ENCODE measurements around the gene CSNK1G2.
"Not testable (repeated sequence)": the region's sequence is repeated elsewhere in the genome, so short reads cannot be mapped to it uniquely, and the experiment has no call there.

The CSNK1G2 gene

DNA sequence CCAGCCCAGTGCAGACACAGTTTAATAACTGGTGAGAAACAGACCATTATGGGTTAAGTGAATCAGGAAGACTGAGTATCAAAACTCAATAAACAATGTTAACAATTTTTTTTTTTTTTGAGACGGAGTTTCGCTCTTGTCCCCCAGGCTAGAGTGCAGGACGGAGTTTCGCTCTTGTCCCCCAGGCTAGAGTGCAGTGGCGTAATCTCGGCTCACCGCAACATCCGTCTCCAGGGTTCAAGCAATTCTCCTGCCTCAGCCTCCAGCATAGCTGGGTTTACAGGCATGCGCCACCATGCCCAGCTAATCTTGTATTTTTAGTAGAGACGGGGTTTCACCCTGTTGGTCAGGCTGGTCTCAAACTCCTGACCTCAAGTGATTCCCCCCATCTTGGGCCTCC is 47.5 kb downstream of the CSNK1G2 start:
- not testable (repeated sequence) for DNase-seq (ENCODE audit: low read depth in 2 of 2)

DNA sequence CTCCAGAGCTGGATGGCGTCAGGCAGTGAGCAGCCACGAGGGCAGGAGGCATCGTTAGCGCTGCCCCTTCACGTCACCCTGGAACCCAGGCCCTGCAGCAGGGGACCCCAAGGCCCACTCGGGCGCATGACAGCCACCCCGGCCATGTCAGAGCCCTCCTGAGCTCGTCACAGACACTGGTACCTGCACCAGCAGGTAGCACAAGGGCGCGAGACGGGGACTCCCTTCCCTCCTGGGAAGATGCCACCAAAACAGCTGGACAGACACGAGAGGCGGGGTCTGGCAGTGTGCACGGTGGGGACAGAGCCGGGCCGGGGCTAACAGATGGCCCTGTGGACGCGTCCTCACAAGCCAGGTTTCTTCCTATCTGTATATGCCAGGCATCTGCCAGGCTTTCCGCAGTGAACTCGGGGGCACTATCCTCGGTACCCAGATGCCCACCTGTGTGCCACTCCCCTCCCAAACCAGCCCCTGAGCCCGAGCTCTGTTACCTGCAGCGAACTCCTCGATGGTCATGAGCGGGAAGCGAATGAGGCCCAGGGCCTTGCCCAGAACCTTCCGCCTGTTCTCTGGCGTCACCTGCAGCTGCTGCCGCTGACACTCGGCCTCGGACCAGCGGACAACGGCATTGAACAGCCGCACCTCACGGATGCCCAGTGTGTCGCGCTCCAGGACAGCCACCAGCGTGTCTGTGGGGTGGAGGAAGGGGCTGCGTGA is 48.7 kb downstream of the CSNK1G2 start:
- no peak for DNase-seq (ENCODE audit: low read depth in 2 of 2)

DNA sequence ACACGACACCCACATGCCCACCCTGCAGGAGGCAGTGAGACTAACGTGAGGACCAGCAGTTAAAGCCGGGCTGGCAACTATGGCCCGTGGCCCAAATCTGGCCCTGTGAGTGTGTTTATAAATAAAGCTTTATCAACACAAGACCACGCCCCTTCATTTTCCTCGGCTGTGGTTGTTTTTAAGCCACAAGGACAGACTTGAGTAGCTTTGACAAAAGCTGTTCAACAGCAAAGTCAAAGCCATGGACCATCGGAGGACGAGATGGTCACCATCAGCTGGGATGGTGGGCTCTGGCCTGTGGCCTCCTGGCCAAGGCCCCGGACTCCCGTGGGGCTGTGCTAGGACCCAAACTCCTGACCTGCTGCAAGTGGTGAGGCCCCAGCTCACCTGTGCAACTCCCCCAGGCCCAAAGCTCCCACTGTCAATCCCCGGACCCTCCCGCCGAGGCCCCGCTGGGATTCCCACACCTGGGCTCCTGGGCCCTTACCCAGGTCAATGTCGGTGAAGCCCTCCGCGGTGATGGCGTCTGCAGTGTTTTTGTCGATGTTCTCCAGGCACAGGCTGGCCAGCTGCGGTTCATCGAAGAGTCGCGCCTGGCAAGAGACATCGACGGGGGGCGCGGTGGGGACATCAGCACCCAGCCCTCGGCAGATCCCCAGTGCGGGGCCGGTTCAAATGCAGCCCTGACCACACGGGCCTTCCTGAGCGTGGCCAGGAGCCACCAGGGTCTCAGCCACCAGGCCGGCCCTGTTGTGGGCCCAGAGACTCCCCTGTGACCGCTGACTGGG is 49.5 kb downstream of the CSNK1G2 start:
- DNase-seq (ENCODE audit: low read depth in 2 of 2): no peak

DNA sequence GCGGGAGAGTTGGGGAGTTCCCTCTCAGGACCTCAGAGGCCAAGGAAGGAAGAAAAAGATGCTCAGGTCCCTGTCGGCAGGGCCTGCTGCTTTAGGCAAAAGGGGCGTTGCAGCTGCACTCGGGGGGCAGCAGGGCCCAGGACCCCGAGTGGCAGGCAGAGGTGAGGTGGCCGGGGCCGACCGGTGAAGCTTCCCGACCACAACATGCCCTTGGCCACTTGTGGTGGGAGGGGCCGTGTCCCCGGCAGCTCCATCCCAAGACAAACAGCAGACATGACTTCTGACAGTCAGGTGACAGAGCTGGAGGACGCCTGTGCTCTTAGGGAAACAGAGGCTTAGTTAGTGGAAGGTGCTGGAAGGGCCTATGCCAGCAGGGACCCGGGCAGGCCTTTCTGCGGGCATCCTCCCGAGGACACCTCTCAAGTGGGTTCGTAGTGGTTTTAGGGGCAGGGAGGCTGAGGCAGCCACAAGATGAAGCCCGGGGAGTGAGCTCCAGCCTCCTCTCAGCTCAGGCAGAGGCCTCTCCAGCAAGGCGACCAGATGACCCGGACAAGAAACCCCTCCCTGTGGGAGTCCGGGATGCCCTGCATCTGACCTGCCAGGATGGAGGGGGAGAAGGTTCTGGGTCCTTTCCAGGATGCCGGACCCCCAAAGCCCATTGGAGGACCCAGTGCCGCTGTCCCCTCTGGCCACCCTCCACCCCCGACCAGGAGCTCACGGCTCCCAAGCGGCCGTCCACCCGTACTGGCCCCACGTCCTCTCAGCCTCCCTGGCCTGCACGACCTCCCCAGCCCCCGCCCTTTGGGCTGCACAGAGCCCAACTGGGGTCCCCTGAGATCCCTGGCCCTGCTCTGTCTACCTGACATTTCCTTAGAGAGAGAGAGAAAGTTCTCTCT is 50.3 kb downstream of the CSNK1G2 start:
- no peak for DNase-seq (ENCODE audit: low read depth in 2 of 2)

DNA sequence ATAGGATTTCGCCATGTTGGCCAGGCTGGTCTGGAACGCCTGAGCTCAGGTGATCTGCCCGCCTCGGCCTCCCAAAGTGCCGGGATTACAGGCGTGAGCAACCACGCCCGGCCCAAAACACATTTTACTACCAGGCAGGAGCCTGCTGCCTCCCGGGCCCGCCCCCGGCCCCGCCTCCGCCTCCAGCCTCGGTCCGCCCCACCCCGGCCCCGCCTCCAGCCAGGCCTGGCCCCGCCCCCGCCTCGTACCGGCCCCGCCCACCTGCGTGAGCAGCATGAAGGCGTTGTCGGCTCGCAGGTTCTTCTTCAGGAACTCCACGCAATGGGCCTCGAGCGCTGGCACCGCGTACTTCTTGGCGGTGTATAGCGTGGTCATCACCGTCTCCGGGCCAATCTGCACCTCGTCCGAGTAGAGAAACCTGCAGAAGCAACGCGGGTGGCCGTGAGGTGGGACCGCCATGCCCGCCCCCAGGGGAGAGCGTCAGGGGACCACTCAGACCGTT is 51.8 kb downstream of the CSNK1G2 start:
- DNase-seq (ENCODE audit: low read depth in 2 of 2): peak in 1 of 2 donors; percentile 24

DNA sequence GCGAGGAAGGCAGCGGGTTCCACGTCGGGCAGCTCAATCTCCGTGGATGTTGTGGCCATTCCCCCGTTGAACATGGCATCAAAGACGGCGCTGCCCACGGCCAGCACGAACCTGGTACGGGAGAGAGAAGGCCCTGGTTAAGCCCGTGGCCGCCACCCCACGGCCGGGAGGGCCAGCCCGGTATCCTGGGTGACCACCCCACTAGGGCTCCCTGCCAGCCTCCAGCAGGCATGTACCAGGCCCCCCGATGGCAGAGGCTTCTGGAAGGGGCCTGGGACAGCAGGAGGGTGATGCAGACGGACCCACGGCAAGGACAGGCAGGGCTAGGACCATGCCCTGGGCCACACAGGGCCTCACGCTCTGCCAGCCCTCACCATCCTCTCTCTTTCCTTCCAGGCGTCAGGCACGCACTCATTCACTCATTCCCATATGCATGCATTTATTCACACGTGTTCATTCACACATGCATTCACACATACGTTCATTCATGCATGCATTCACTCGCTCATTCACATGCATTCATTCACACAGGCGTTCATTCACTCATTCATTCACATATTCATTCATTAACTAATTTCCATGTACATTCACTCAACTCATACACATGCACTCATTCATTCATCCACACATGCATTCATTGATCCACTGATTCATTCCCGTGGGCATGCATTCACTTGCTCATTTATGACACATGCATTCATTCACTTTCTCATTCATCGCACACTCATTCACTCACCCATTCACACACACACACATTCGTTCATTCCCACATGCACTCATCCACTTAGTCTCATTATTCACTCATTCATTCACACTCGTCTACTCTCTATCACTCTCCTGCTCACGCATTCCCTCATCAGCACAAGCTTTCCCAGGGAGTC is 56.6 kb downstream of the CSNK1G2 start:
- DNase-seq (ENCODE audit: low read depth in 2 of 2): no peak

DNA sequence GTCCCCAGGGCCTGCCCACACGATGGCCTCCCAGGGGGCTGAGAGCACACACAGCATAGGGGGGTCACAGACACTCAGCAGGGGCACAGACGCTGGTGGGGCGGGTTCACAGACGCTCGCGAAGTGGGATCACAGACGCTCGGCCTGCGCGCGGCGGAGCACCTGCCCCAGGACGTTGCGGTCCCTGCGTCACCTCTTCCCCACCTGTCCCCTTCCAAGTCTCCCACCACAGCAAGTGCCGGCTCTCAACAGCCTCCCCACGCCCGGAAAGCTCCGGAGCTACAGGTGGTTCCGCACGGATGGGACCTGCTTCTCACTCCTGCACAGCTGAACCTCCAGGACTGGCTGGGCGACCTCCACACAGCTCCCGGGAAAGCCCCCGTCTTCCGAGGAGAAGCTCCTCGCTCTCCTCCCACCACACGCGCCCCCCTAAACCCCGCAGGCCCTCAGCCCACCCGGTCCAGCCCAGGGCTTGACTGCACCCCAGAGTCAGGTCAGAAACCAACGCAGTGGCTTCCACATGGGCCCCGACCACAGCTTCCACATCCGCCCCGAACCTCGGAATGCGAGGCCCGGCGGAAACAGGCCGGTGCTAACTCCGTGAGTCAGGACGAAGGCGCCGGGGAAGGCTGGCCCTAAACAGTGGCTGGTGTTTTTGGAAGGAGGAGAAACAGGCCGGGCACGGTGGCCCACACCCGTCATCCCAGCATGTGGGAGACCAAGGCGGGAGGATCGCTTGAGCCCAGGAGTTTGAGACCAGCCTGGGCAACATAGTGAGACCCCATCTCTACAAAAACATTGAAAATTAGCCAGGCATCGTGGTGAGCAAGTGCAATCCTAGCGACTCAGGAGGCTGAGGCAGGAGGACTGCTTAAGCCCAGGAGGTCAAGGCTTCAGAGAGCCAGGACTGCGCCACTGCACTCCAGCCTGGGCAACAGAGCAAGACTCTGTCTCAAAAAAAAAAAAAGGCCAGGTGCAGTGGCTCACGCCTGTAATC is 58.0 kb downstream of the CSNK1G2 start:
- DNase-seq (ENCODE audit: low read depth in 2 of 2): no peak

DNA sequence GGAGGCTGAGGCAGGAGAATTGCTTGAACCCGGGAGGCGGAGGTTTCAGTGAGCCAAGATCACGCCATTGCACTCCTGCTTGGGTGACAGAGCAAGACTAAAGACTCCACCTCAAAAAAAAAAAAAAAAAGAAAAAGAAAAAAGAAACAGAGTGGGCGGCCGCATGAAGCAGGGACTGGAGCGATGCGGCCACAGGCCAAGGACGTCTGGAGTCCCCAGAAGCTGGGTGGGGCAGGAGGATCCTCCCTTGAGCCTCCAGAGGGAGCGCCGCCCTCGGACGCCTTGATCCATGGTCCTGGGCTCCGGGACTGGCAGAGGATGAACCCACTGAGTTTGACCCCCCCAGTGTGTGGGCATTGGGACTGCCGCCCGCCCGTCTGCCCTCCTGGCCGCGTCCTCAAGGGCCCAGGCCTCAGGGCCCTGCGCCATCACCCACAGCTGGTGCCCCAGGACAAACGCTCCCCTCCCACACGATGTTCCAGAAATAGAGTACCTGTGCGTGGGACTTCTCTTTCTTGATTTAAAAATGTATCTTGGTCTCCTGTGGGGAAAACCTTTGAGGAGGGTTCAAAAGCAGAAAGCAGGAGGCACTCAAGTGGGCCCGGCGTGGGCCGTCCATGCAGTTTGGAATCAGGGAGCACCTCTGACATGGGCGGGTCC is 59.0 kb downstream of the CSNK1G2 start:
- DNase-seq (ENCODE audit: low read depth in 2 of 2): no peak

DNA sequence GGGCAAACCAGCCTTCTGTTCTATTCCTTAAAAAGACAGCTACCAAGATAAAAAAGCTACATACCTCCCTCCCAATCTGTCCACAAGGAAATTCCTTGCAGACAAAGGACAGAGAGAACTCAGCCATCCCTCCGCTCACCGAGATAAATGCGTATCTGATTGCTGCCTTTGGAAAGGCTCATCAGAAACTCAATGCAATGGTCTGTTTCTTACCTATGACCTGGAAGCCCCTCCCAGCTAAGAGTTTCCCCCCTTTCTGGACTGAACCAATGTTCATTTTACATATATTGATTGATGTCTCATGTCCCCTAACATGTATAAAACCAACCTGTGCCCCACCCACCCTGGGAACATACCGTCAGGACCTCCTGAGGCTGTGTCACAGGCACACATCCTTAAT is 62.9 kb downstream of the CSNK1G2 start:
- no peak for DNase-seq (ENCODE audit: low read depth in 2 of 2)

DNA sequence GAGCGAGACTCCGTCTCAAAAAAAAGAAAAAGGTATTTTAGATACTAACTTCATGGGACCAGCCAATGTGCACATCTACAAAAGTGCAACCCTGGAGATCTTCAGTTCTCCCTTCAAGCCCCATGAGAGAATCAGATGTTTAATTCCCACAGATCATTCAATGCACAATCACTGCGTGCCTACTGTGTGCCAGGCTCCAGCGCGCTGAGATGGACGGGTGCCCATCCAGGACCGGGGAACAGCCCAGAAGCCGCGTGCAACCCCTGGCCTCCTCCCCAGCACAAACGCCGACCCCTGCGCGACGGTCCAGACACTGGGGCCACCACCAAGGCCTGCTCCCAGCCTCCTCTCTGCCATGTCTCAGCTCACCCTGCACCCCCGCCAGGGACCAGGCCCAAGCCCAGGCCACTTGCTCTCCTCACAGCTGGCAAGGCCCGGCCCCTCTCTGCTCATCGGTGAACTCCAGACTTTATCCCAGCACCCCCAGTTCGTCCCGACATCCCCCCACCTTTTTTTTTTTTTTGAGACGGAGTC is 69.2 kb downstream of the CSNK1G2 start:
- DNase-seq (ENCODE audit: low read depth in 2 of 2): no peak

DNA sequence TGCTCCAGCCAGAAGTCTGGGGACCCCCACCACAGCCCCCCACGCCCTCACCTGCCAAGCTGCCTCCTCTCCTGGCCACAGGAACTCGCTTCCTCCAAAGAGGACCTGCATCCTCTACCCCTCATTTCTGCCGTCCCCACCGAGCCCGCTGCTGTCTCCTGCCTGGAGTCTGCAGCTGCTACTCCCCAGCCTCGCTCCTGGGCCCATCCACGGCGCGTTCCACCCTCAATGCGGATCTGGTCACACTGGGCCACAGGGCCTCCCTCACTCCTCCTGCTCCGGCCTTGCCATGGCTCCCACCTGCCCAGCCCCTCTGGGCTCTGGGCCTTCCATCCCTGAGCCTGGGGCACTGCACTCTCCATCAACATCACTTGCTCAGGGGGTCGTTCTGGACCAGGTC is 70.2 kb downstream of the CSNK1G2 start:
- DNase-seq (ENCODE audit: low read depth in 2 of 2): no peak

DNA sequence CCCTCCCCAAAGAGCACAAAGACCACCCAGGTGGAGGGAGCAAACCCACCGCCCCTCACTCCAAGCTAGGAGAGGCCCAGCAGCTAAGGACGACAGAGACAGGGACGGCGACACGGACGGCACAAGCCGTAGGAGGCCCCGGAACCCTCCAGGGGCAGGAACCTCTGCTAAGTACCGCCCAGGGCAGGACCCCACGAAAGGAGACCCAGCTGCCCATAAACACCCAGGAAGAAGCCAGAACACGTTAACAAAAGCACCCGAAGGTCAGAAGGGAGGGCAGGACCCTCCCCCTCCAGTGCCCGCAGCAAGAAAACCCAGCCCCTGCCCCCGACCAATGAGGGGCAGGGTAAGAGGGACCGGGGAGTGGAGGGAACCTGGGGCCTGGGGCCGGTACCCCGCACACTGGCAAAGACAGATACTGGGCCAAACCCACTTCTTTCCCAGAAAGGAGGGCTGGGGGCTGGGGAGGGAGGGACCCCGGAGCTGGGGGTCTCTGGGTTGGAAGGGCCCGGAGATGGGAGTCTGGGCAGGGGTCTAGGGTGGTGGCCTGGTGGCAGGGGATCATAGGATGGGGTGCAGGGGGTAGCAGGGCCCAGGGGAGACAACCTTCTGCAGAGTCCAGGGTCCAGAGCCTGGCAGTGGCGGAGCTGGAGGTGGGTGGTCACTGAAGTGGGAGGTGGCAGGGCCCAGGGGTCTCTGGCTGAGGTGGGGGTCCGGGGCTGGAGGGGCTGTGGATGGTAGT is 72.1 kb downstream of the CSNK1G2 start:
- no peak for DNase-seq (ENCODE audit: low read depth in 2 of 2)

DNA sequence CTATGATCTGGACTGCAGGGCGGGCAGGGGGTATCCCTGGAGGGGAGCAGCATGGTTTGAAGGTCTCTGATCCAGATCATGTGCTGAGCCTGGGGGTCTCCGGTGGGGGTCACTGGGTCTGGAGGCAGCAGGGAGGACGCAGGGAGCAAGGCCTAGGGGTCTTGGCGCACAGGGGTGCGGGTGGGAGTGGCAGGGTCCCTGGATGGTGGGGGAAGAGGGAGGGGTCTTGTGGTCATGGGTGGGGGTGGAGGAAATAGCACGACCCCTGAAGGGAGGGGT is 72.7 kb downstream of the CSNK1G2 start:
- no peak for DNase-seq (ENCODE audit: low read depth in 2 of 2)

DNA sequence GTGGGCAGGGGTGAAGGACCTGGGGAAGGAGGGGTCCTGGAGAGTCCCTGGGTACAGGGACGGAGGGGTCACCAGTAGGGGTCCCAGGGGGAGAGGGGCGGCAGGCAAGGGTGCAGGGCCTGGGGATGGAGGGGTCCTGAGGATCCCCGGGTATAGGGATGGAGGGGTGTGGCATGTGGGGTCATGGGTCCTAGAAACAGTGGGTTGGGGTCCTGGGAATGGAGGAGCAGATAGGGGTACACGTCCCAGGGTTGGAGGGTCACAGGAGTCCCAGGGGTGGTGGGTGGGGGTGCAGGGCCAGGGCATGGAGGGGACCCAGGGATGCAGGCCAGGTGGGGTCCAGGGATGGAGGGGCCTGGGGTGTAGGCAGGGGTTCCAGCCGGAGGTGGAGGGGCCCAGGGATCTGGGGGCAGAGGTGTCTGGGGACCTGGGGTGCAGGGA is 73.2 kb downstream of the CSNK1G2 start:
- no peak for DNase-seq (ENCODE audit: low read depth in 2 of 2)

DNA sequence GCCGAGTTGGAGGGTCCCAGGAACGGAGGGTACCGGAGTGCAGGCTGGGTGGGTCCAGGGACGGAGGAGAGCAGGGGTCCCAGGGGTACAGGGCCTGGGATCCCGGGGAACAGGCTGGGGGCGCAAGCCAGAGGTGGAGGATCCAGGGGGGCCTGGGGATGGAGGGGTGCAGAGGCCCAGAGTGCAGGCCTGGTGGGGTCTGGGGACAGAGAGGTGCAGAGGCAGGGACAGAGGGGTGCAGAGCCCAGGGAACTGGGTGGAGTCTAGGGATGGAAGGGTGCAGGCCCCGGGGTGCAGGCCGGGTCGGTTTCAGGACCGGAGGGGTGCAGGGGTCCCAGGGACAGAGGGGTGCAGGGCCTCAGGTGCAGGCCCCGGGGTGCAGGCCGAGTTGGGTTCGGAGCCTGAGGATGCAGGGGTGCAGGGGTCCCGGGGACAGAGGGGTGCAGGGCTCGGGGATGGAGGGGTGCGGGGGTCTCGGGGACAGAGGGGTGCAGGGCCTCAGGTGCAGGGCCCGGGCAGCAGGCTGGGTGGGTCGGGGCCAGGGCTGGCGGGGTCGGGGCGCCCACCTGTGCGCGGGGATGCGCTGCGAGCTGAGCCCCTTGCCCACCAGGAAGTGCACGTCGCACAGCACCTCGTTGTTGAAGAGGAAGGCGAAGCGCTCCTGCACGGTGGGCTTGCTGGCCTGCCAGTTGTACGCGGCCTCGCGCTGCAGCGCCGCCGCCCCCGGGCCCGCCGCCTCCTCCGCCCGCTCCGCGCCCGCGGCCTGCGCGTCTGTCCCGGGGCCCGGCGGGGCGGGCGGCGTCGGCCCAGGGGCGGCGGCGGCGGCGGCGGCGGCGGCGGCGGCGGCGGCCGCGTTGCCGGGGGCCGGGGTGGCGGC is 74.0 kb downstream of the CSNK1G2 start:
- DNase-seq (ENCODE audit: low read depth in 2 of 2): no peak

DNA sequence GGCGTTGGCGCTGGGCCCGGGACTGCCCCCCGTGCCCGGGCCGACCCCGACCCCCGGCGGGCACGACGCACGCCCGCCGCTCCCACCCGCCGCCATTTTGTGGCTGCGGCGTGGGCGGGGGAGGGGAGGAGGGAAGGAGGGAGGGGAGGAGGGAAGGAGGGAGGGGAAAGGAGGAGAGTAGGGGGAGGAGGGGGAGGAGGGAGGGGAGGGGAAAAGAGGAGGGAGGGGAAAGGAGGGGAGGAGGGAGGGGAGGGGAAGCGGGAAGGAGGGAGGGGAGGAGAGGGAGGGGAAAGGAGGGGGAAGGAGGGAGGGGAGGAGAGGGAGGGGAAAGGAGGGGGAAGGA is 74.6 kb downstream of the CSNK1G2 start, which contains the start of gene BTBD2:
TSS of gene BTBD2 (minus strand) at position 107 of the 343 bp plus-strand sequence. CDS start at position 96, 11 bp downstream.
- peak; percentile 46 to 53 for DNase-seq (ENCODE audit: low read depth in 2 of 2)

DNA sequence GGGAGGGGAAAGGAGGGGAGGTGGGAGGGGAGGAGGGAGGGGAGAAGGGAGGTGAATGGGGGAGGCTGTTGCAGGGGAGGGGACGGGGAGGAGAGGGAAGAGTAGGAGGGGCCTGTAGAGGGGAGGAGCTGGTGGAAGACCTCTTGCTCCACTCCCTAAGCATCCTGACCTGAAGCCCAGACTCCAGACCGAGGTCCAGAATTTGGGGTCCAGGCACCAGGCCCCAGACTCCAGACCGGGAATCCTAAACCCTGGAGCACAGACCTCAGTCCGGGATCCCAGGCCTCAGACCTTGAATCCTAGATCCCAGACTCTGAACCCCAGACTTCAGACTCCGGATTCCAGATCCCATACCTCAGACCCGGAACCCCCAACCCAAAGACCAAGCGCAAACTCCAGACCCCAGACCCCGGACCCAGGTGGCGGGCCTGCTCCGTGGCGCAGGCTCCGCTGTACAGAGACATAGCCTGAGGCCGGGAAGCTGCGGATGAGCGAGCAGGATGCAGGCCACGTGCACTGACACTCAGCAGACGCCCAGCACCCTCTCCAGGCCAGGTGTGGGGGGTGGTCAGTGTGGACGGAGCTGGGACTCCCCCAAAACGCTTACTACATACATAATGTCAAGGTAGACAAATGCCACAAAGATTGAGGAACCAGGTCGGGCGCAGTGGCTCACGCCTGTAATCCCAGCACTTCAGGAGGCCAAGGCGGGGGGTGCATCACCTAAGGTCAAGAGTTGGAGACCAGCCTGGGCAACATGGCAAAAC is 75.3 kb downstream of the CSNK1G2 start:
- peak in 1 of 2 donors; percentile 65 for DNase-seq (ENCODE audit: low read depth in 2 of 2)

Data from stimulated activated CD4-positive, alpha-beta T cell treated with anti-CD3 and anti-CD28 coated beads, Interleukin-4, amount 100 ng/mL, for 48 hours (primary cell).